Astrocyte (in vitro differentiated cells and primary cell): ENCODE data around the gene MDP1. TPM values are rescaled to one million over a fixed set of nuclear protein-coding genes. Genes with fewer than 3 reads are reported as not detected.
A peak's percentile ranks its signal among the peaks of the same experiment; 100 is the strongest.
"Not testable (repeated sequence)": the region's sequence is repeated elsewhere in the genome, so short reads cannot be mapped to it uniquely, and the experiment has no call there.

Experiments used
- DNase-seq: peaks from one replicate; pipeline ENCODE4 v3.0.0-alpha.2; 2010; ENCODE audit warnings: low read depth
- FAIRE-seq: peaks from 2 replicates; lab custom pipeline; 2011; peaks lifted over from hg19 to GRCh38; lab: Jason Lieb, UNC
- H2AFZ ChIP-seq: 2 replicates; pipeline ENCODE4 v1.6.0; 2012; ENCODE audit warnings: low read depth, low read length, inconsistent platforms
- H3K27ac ChIP-seq: 2 replicates; pipeline ENCODE4 v1.5.1; 2011; ENCODE audit warnings: low read depth, low read length, inconsistent platforms
- H3K27me3 ChIP-seq: 2 replicates; pipeline ENCODE4 v1.6.0; 2011; ENCODE audit warnings: low read length, inconsistent platforms; ENCODE audit not compliant: insufficient read depth
- H3K36me3 ChIP-seq: 2 replicates; pipeline ENCODE4 v1.5.1; 2011; ENCODE audit warnings: low read length, inconsistent platforms; ENCODE audit not compliant: insufficient read depth
- H3K4me1 ChIP-seq: 2 replicates; pipeline ENCODE4 v1.5.1; 2011; ENCODE audit warnings: low read length, inconsistent platforms; ENCODE audit not compliant: insufficient read depth
- H3K4me2 ChIP-seq: 2 replicates; pipeline ENCODE4 v1.6.0; 2012; ENCODE audit warnings: low read length, inconsistent platforms
- H3K4me3 ChIP-seq: 2 replicates; pipeline ENCODE4 v1.5.1; 2011; ENCODE audit warnings: low read depth, mild to moderate bottlenecking, low read length, inconsistent platforms; ENCODE audit not compliant: insufficient read depth
- H3K79me2 ChIP-seq: 2 replicates; pipeline ENCODE4 v1.6.0; 2012; ENCODE audit warnings: mild to moderate bottlenecking, low read length, inconsistent platforms; ENCODE audit not compliant: insufficient read depth
- H3K9ac ChIP-seq: 2 replicates; pipeline ENCODE4 v1.6.0; 2012; ENCODE audit warnings: mild to moderate bottlenecking, low read length, inconsistent platforms
- H3K9me3 ChIP-seq: 2 replicates; pipeline ENCODE4 v1.5.1; 2012; ENCODE audit warnings: low read depth, mild to moderate bottlenecking, low read length, inconsistent platforms; ENCODE audit not compliant: insufficient read depth
- H4K20me1 ChIP-seq: 2 replicates; pipeline ENCODE4 v1.6.0; 2012; ENCODE audit warnings: low read length, inconsistent platforms; ENCODE audit not compliant: insufficient read depth
- H3K27ac Mint-ChIP-seq: one replicate; pipeline ENCODE4 v1.8.0; 2021; ENCODE audit warnings: mild to moderate bottlenecking, mixed read lengths; ENCODE audit not compliant: unreplicated experiment
- H3K27me3 Mint-ChIP-seq: one replicate; pipeline ENCODE4 v1.8.0; 2021; ENCODE audit warnings: low read depth, mixed read lengths; ENCODE audit not compliant: unreplicated experiment
- H3K36me3 Mint-ChIP-seq: one replicate; pipeline ENCODE4 v1.8.0; 2021; ENCODE audit warnings: low read depth, mixed read lengths; ENCODE audit not compliant: unreplicated experiment
- H3K4me1 Mint-ChIP-seq: one replicate; pipeline ENCODE4 v1.8.0; 2021; ENCODE audit warnings: low read depth, mixed read lengths; ENCODE audit not compliant: unreplicated experiment
- H3K4me3 Mint-ChIP-seq: one replicate; pipeline ENCODE4 v1.8.0; 2021; ENCODE audit warnings: mild to moderate bottlenecking, moderate library complexity, mixed read lengths; ENCODE audit not compliant: unreplicated experiment
- H3K9me3 Mint-ChIP-seq: one replicate; pipeline ENCODE4 v1.8.0; 2021; ENCODE audit warnings: mild to moderate bottlenecking, mixed read lengths; ENCODE audit not compliant: unreplicated experiment
- CTCF ChIP-seq: IDR thresholded peaks from 2 replicates; pipeline ENCODE4 v1.5.1; 2011; ENCODE audit warnings: low read depth, mild to moderate bottlenecking, inconsistent platforms, low read length, moderate library complexity; ENCODE audit not compliant: insufficient read depth
- EZH2 ChIP-seq: IDR thresholded peaks from 2 replicates; pipeline ENCODE4 v1.6.1; 2012; ENCODE audit warnings: mild to moderate bottlenecking, low read length, inconsistent platforms; ENCODE audit not compliant: insufficient read depth
- total RNA-seq: library from RNA; stranded (reverse); gene quantifications from 2 replicates; pipeline ENCODE4 v1.2.1, GENCODE V29; 2021

The MDP1 gene
- total RNA-seq, 1 donor from 2014 or later = 8.9 TPM

- Histone ChIP-seq H3K9me3 (no peaks in the 10 kb centered on the region), H3K4me1 (no peaks in the 10 kb centered on the region), H3K36me3 (peaks cover 9% of the 10 kb centered on the region), H4K20me1 (peaks cover 4% of the 10 kb centered on the region), H3K27me3 (no peaks in the 10 kb centered on the region), H3K79me2 (peaks cover 3% of the 10 kb centered on the region), H3K27ac (no peak overlapping the region), H2AFZ (no peak overlapping the region), H3K4me3 (no peak overlapping the region), H3K4me2 (no peak overlapping the region), H3K9ac (no peak overlapping the region)
- Mint-ChIP-seq H3K27ac (no peak overlapping the region), H3K9me3 (peaks cover 5% of the 10 kb centered on the region), H3K27me3 (no peaks in the 10 kb centered on the region), H3K4me3 (peak overlapping the region; percentile 25), H3K36me3 (peaks cover 47% of the 10 kb centered on the region), H3K4me1 (no peaks in the 10 kb centered on the region)
- DNase-seq (no peak), FAIRE-seq (no peak)
- no peak for TF ChIP-seq EZH2
- no peak for TF ChIP-seq CTCF
These were observed 9.4 kb downstream of the MDP1 start for GRCh38 chr14:24206260-24207103.

- no peaks in the 10 kb centered on the region for H3K27me3 Mint-ChIP-seq
- no peak overlapping the region for H3K27ac Mint-ChIP-seq
- Histone ChIP-seq H3K27me3 (no peaks in the 10 kb centered on the region), H3K36me3 (peaks cover 13% of the 10 kb centered on the region), H3K9ac (no peak overlapping the region), H4K20me1 (peaks cover 4% of the 10 kb centered on the region), H3K4me2 (no peak overlapping the region), H2AFZ (no peak overlapping the region), H3K4me3 (no peak overlapping the region), H3K9me3 (peaks cover 2% of the 10 kb centered on the region), H3K27ac (no peak overlapping the region), H3K4me1 (no peaks in the 10 kb centered on the region), H3K79me2 (peaks cover 3% of the 10 kb centered on the region)
- DNase-seq (no peak), FAIRE-seq (no peak)
- H3K4me3 Mint-ChIP-seq = no peak overlapping the region
- H3K36me3 Mint-ChIP-seq = peaks cover 46% of the 10 kb centered on the region
- TF ChIP-seq CTCF (no peak), EZH2 (no peak)
- peaks cover 5% of the 10 kb centered on the region for H3K9me3 Mint-ChIP-seq
- H3K4me1 Mint-ChIP-seq = no peaks in the 10 kb centered on the region
These were observed 11.4 kb downstream of the MDP1 start for GRCh38 chr14:24204163-24205146.

GRCh38 chr14:24203249-24203886 is 12.5 kb downstream of the MDP1 start:
- H3K79me2 ChIP-seq, H4K20me1 ChIP-seq, FAIRE-seq, H3K9me3 Mint-ChIP-seq, H3K27me3 Mint-ChIP-seq, H3K4me1 Mint-ChIP-seq, H2AFZ ChIP-seq, H3K4me3 ChIP-seq, H3K9ac ChIP-seq, H3K4me3 Mint-ChIP-seq, H3K4me2 ChIP-seq, H3K27ac ChIP-seq, H3K9me3 ChIP-seq, H3K27me3 ChIP-seq, H3K4me1 ChIP-seq, DNase-seq: not testable (repeated sequence)
- H3K36me3 Mint-ChIP-seq = peaks cover 46% of the 10 kb centered on the region
- peaks cover 13% of the 10 kb centered on the region for H3K36me3 ChIP-seq
- H3K27ac Mint-ChIP-seq = peak overlapping the region; percentile 34

GRCh38 chr14:24202538-24202937 is 13.3 kb downstream of the MDP1 start:
- not testable (repeated sequence) for H3K27me3 Mint-ChIP-seq, H3K27ac ChIP-seq, H3K9me3 Mint-ChIP-seq, H3K4me1 ChIP-seq, H3K27me3 ChIP-seq, H3K9ac ChIP-seq, H3K4me2 ChIP-seq, H3K9me3 ChIP-seq, H3K4me3 Mint-ChIP-seq, H3K27ac Mint-ChIP-seq, FAIRE-seq, DNase-seq, H3K4me1 Mint-ChIP-seq, H3K4me3 ChIP-seq, H2AFZ ChIP-seq, H4K20me1 ChIP-seq
- Histone ChIP-seq H3K79me2 (peaks cover 10% of the 10 kb centered on the region), H3K36me3 (peaks cover 13% of the 10 kb centered on the region)
- peaks cover 39% of the 10 kb centered on the region for H3K36me3 Mint-ChIP-seq
